HepG2 (cell line): ENCODE measurements around the gene BCL2L2. TPM values are rescaled to one million over a fixed set of nuclear protein-coding genes. Genes with fewer than 3 reads are reported as not detected.

Experiments used
- CEBPG ChIP-seq: IDR thresholded peaks from 2 replicates; pipeline ENCODE4 v1.6.1; 2016
- FLYWCH1 ChIP-seq: sonication (generic); formaldehyde crosslinking; IDR thresholded peaks from 2 replicates; pipeline ENCODE4 v1.8.1; 2023; ENCODE audit warnings: mild to moderate bottlenecking, missing genetic modification reagents
- GATA4 ChIP-seq: sonication (generic); IDR thresholded peaks from 2 replicates; pipeline ENCODE4 v1.6.1; 2016; ENCODE audit warnings: antibody characterized with exemption, low read depth, borderline replicate concordance
- HDAC1 ChIP-seq: sonication (generic); formaldehyde crosslinking; IDR thresholded peaks from 2 replicates; pipeline ENCODE4 v1.5.1; 2020; ENCODE audit warnings: mild to moderate bottlenecking, missing genetic modification reagents
- ISL2 ChIP-seq: sonication (generic); formaldehyde crosslinking; IDR thresholded peaks from 2 replicates; pipeline ENCODE4 v1.5.0; 2020; ENCODE audit warnings: missing genetic modification reagents
- ISX ChIP-seq: sonication (generic); formaldehyde crosslinking; conservative IDR thresholded peaks from 2 replicates; pipeline ENCODE4 v1.5.0; 2020; ENCODE audit warnings: missing genetic modification reagents
- KLF12 ChIP-seq: sonication (generic); formaldehyde crosslinking; IDR thresholded peaks from 2 replicates; pipeline ENCODE4 v1.4.0; 2020; ENCODE audit warnings: missing genetic modification reagents, borderline replicate concordance
- NCOA1 ChIP-seq: sonication (generic); formaldehyde crosslinking; IDR thresholded peaks from 2 replicates; pipeline ENCODE4 v1.9.0; 2021; ENCODE audit warnings: missing genetic modification reagents
- PAF1 ChIP-seq: IDR thresholded peaks from 2 replicates; pipeline ENCODE4 v1.6.1; 2016; ENCODE audit warnings: missing genetic modification reagents, missing compliant biosample characterization
- RCOR2 ChIP-seq: IDR thresholded peaks from 2 replicates; pipeline ENCODE4 v1.6.1; 2016; ENCODE audit warnings: missing biosample characterization, missing genetic modification reagents
- SPEN ChIP-seq: sonication (generic); formaldehyde crosslinking; IDR thresholded peaks from 2 replicates; pipeline ENCODE4 v1.5.1; 2020; ENCODE audit warnings: low read depth, mild to moderate bottlenecking, missing genetic modification reagents
- ZFP90 ChIP-seq: sonication (generic); formaldehyde crosslinking; IDR thresholded peaks from 2 replicates; pipeline ENCODE4 v1.8.0; 2022; ENCODE audit warnings: missing genetic modification reagents, mild to moderate bottlenecking, inconsistent platforms, borderline replicate concordance
- ZNF142 ChIP-seq: sonication (generic); formaldehyde crosslinking; IDR thresholded peaks from 2 replicates; pipeline ENCODE4 v1.4.0; 2020; ENCODE audit warnings: missing genetic modification reagents
- ZNF230 ChIP-seq: sonication (generic); formaldehyde crosslinking; IDR thresholded peaks from 2 replicates; pipeline ENCODE4 v1.4.0; 2020; ENCODE audit warnings: mild to moderate bottlenecking, missing genetic modification reagents
- ZNF274 ChIP-seq: sonication (generic); formaldehyde crosslinking; IDR thresholded peaks from 2 replicates; pipeline ENCODE4 v1.5.1; 2020; ENCODE audit warnings: mild to moderate bottlenecking, missing genetic modification reagents
- ZNF704 ChIP-seq: sonication (generic); formaldehyde crosslinking; IDR thresholded peaks from 2 replicates; pipeline ENCODE4 v1.8.1; 2023; ENCODE audit warnings: mild to moderate bottlenecking, inconsistent platforms, moderate library complexity, missing genetic modification reagents, borderline replicate concordance
- ZNF747 ChIP-seq: sonication (generic); formaldehyde crosslinking; IDR thresholded peaks from 2 replicates; pipeline ENCODE4 v1.8.1; 2023; ENCODE audit warnings: missing genetic modification reagents, mild to moderate bottlenecking, borderline replicate concordance
- ZUFSP ChIP-seq: sonication (generic); formaldehyde crosslinking; IDR thresholded peaks from 2 replicates; pipeline ENCODE4 v1.9.0; 2021; ENCODE audit warnings: missing genetic modification reagents, mild to moderate bottlenecking, borderline replicate concordance
- ZZZ3 ChIP-seq: sonication (generic); formaldehyde crosslinking; IDR thresholded peaks from 2 replicates; pipeline ENCODE4 v1.4.0; 2020; ENCODE audit warnings: missing genetic modification reagents, mild to moderate bottlenecking, borderline replicate concordance
- polyA plus RNA-seq, 8 experiments: library from polyadenylated mRNA; depleted of rRNA in 3 of 8; stranded (reverse) in 7 of 8; unstranded in 1 of 8; fragments of >200 nt; fragmentation: Illumina TruSeq in 4 of 8; extraction: Trizol in 4 of 8; gene quantifications; 2 replicates each; pipeline versions ENCODE4 v1.2.1 to v1.2.3, GENCODE V29; 2011 to 2016; ENCODE audit warnings: low read depth in 4 of 8, missing spikeins in 1 of 8, mixed read lengths in 1 of 8; ENCODE audit not compliant: insufficient read depth in 1 of 8
- total RNA-seq, 5 experiments: library from RNA; depleted of rRNA; stranded (reverse); fragments of >200 nt; fragmentation: Illumina TruSeq; extraction: Trizol; gene quantifications; 2 replicates each; pipeline ENCODE4 v1.2.3, GENCODE V29; 2016; ENCODE audit warnings: low read depth in 1 of 5
- TF ChIP-seq, protein P1 (sequence below): sonication (generic); formaldehyde crosslinking; IDR thresholded peaks from 2 replicates; pipeline ENCODE4 v1.4.0; 2020; ENCODE audit warnings: missing genetic modification reagents, low read depth, mild to moderate bottlenecking, borderline replicate concordance

Gene BCL2L2
- total and polyA plus RNA-seq, 2 of the 13 experiments (the other 11 are each of a cell fraction or from before 2014, with no cell fraction given), result 28.1 to 49.8 TPM

- peak; percentile 28; the same call in 1 of the 2 replicates for TF ChIP-seq ZNF142
- TF ChIP-seq ZNF230 (CRISPR knock-in tag), result no peak
- TF ChIP-seq HDAC1 (CRISPR knock-in tag), result no peak
- no peak for TF ChIP-seq ZUFSP
- TF ChIP-seq ISL2 (CRISPR knock-in tag), result 0 out of 2 replicates have a peak, but pooled peaks have one; percentile 24
- TF ChIP-seq RCOR2 (CRISPR knock-in tag), result no peak; the same call in 1 of the 2 replicates
- TF ChIP-seq ZFP90, result peak; percentile 60; the same call in 1 of the 2 replicates
- peak; percentile 58; the same call in 1 of the 2 replicates for TF ChIP-seq KLF12 (CRISPR knock-in tag)
- TF ChIP-seq GATA4, result 0 out of 2 replicates have a peak, but pooled peaks have one; percentile 34
- no peak; the same call in 1 of the 2 replicates for TF ChIP-seq ISX
- TF ChIP-seq, protein P1, sequence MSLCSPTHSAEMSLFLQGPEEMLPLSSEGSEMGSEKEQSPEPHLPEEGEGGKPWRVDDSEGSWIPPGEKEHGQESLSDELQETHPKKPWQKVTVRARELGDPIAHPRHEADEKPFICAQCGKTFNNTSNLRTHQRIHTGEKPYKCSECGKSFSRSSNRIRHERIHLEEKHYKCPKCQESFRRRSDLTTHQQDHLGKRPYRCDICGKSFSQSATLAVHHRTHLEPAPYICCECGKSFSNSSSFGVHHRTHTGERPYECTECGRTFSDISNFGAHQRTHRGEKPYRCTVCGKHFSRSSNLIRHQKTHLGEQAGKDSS (CRISPR knock-in tag), result no peak
- no peak for TF ChIP-seq PAF1 (CRISPR knock-in tag)
- no peak for TF ChIP-seq NCOA1 (CRISPR knock-in tag)
- no peak for TF ChIP-seq FLYWCH1 (CRISPR knock-in tag)
- 0 out of 2 replicates have a peak, but pooled peaks have one; percentile 23 for TF ChIP-seq ZNF747
- TF ChIP-seq ZZZ3, result no peak; the same call in 1 of the 2 replicates
- TF ChIP-seq SPEN, result no peak
- TF ChIP-seq ZNF704, result no peak
- no peak for TF ChIP-seq ZNF274 (CRISPR knock-in tag)
- TF ChIP-seq CEBPG (CRISPR knock-in tag), result no peak
Observed at GRCh38 chr14:23299986-23300686, 6.5 kb upstream of the BCL2L2 start (continued).
